ENCODE data around the gene GPATCH2.

Gene GPATCH2

DNA sequence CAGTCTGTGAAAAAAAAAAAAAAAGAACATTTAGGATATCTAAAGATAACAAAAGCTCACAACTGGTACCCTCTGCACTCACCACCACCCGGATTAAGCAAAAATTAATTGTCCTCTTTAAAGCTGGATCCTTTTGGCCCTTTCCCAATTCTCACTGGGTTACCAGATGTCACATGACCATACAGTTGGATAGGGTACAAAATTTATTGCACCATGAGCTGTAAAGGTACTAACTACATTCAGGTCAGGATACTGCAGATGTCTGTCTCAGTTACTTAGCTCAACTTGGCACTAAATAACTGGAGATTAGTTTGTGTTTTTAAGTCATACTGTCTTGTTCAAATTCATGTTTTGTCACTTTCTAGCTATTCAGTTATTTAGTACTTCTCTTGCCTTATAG is 96.3 kb downstream of the GPATCH2 start:
- H3K27ac ChIP-seq (ENCODE audit: low read length), result no peak overlapping the region
- TF ChIP-seq, protein P1, sequence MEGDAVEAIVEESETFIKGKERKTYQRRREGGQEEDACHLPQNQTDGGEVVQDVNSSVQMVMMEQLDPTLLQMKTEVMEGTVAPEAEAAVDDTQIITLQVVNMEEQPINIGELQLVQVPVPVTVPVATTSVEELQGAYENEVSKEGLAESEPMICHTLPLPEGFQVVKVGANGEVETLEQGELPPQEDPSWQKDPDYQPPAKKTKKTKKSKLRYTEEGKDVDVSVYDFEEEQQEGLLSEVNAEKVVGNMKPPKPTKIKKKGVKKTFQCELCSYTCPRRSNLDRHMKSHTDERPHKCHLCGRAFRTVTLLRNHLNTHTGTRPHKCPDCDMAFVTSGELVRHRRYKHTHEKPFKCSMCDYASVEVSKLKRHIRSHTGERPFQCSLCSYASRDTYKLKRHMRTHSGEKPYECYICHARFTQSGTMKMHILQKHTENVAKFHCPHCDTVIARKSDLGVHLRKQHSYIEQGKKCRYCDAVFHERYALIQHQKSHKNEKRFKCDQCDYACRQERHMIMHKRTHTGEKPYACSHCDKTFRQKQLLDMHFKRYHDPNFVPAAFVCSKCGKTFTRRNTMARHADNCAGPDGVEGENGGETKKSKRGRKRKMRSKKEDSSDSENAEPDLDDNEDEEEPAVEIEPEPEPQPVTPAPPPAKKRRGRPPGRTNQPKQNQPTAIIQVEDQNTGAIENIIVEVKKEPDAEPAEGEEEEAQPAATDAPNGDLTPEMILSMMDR (IDR thresholded peaks at IDR 0.05; ENCODE audit: low read depth, low read length), result no peak
- no peak for TF ChIP-seq EZH2phosphoT487 (IDR thresholded peaks at IDR 0.05; ENCODE audit: low read depth)
- no peaks in the 10 kb centered on the region for H3K27me3 ChIP-seq (ENCODE audit: low read depth, low read length)
- no peaks in the 10 kb centered on the region for H3K79me2 ChIP-seq (ENCODE audit: low read length)
- H3K9ac ChIP-seq (ENCODE audit: low read length), result no peak overlapping the region
- H3K4me2 ChIP-seq (ENCODE audit: low read length), result no peak overlapping the region
- no peak overlapping the region for H3K4me3 ChIP-seq (ENCODE audit: low read length)
- no peaks in the 10 kb centered on the region for H3K9me3 ChIP-seq (ENCODE audit: insufficient read depth, low read length)
- H2AFZ ChIP-seq (ENCODE audit: low read depth, low read length), result no peak overlapping the region
- H3K4me1 ChIP-seq (ENCODE audit: low read length), result no peaks in the 10 kb centered on the region
- H3K36me3 ChIP-seq (replicated peaks; ENCODE audit: low read depth, low read length), result no peaks in the 10 kb centered on the region
- H4K20me1 ChIP-seq (ENCODE audit: insufficient read depth, low read length), result no peaks in the 10 kb centered on the region

DNA sequence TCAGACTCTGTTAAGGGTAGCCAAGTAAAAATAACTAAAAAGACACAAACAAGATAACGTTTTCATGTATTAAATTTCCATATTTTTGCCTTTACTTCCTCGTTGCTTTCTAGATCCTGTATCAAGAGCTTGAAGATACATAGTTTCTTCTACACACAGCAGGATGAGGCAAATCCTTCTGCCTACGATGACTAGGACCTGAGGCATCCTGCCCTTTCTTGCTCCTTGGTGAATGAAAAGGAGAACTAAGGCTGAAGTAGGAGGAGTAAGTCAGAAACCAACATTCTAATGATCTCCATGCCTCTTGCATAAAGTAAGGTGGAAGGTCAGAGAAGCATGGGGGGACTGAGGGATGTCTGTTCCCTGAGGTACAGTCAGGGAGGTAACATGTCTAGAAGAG is 102.6 kb downstream of the GPATCH2 start:
- H2AFZ ChIP-seq (ENCODE audit: low read depth, low read length), result no peak overlapping the region
- H3K4me1 ChIP-seq (ENCODE audit: low read length), result no peaks in the 10 kb centered on the region
- no peaks in the 10 kb centered on the region for H3K27me3 ChIP-seq (ENCODE audit: low read depth, low read length)
- no peak overlapping the region for H3K9ac ChIP-seq (ENCODE audit: low read length)
- H3K4me3 ChIP-seq (ENCODE audit: low read length), result no peak overlapping the region
- peaks cover 7% of the 10 kb centered on the region for H3K36me3 ChIP-seq (replicated peaks; ENCODE audit: low read depth, low read length)
- H3K9me3 ChIP-seq (ENCODE audit: insufficient read depth, low read length), result no peaks in the 10 kb centered on the region
- TF ChIP-seq EZH2phosphoT487 (IDR thresholded peaks at IDR 0.05; ENCODE audit: low read depth), result no peak
- TF ChIP-seq, protein P1 (IDR thresholded peaks at IDR 0.05; ENCODE audit: low read depth, low read length), result no peak
- H3K27ac ChIP-seq (ENCODE audit: low read length), result no peak overlapping the region
- H3K4me2 ChIP-seq (ENCODE audit: low read length), result no peak overlapping the region
- no peaks in the 10 kb centered on the region for H4K20me1 ChIP-seq (ENCODE audit: insufficient read depth, low read length)
- no peaks in the 10 kb centered on the region for H3K79me2 ChIP-seq (ENCODE audit: low read length)

DNA sequence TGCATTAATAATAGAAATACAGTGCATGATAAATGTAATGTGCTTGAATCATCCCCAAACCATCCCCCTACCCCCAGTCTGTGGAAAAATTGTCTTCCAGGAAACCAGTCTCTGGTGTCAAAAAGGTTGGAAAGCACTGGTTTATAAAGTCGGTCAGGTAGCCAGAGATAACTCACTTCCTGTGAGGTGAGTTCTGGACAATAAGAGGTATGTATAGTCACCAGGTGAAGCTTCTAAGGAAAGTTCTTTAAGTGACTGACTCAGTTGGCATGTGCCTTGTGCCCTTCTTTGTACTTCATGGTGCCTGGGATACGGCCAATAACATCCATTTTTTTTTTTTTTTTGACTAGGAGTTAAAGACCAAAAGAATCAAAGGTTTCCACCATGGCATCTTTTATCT is 103.7 kb downstream of the GPATCH2 start:
- Histone ChIP-seq H3K27ac (ENCODE audit: low read length) (no peak overlapping the region), H3K36me3 (replicated peaks; ENCODE audit: low read depth, low read length) (peaks cover 7% of the 10 kb centered on the region), H3K4me1 (ENCODE audit: low read length) (no peaks in the 10 kb centered on the region), H3K4me2 (ENCODE audit: low read length) (no peak overlapping the region), H3K79me2 (ENCODE audit: low read length) (no peaks in the 10 kb centered on the region), H3K9me3 (ENCODE audit: insufficient read depth, low read length) (no peaks in the 10 kb centered on the region), H3K27me3 (ENCODE audit: low read depth, low read length) (no peaks in the 10 kb centered on the region), H3K9ac (ENCODE audit: low read length) (no peak overlapping the region), H3K4me3 (ENCODE audit: low read length) (no peak overlapping the region), H2AFZ (ENCODE audit: low read depth, low read length) (no peak overlapping the region), H4K20me1 (ENCODE audit: insufficient read depth, low read length) (no peaks in the 10 kb centered on the region)
- TF ChIP-seq, protein P1 (IDR thresholded peaks at IDR 0.05; ENCODE audit: low read depth, low read length), result no peak
- TF ChIP-seq EZH2phosphoT487 (IDR thresholded peaks at IDR 0.05; ENCODE audit: low read depth), result no peak

DNA sequence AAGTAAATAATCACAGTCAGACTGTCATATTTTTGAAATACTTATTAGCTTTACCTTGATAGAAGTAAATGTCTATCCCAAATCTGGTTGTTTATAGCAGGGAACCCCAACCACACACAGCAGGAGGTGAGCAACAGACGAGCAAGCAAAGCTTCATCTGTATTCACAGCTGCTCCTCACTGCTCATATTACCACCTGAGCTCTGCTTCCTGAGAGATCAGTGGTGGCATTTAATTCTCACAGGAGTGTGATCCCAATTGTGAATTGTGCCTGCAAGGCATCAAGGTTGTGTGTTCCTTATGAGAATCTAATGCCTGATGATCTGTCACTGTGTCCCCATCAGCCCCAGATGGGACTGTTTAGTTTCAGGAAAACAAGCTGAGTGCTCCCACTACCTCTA is 104.3 kb downstream of the GPATCH2 start:
- Histone ChIP-seq H3K4me1 (ENCODE audit: low read length) (no peaks in the 10 kb centered on the region), H4K20me1 (ENCODE audit: insufficient read depth, low read length) (no peaks in the 10 kb centered on the region), H3K27me3 (ENCODE audit: low read depth, low read length) (no peaks in the 10 kb centered on the region), H3K4me2 (ENCODE audit: low read length) (no peak overlapping the region), H2AFZ (ENCODE audit: low read depth, low read length) (no peak overlapping the region), H3K9ac (ENCODE audit: low read length) (no peak overlapping the region), H3K27ac (ENCODE audit: low read length) (no peak overlapping the region), H3K9me3 (ENCODE audit: insufficient read depth, low read length) (no peaks in the 10 kb centered on the region), H3K36me3 (replicated peaks; ENCODE audit: low read depth, low read length) (peaks cover 7% of the 10 kb centered on the region), H3K79me2 (ENCODE audit: low read length) (no peaks in the 10 kb centered on the region), H3K4me3 (ENCODE audit: low read length) (no peak overlapping the region)
- no peak for TF ChIP-seq EZH2phosphoT487 (IDR thresholded peaks at IDR 0.05; ENCODE audit: low read depth)
- TF ChIP-seq, protein P1 (IDR thresholded peaks at IDR 0.05; ENCODE audit: low read depth, low read length), result no peak

All from OCI-LY3 (cell line).